Measurements from ENCODE around the gene EMC9.

DNA sequence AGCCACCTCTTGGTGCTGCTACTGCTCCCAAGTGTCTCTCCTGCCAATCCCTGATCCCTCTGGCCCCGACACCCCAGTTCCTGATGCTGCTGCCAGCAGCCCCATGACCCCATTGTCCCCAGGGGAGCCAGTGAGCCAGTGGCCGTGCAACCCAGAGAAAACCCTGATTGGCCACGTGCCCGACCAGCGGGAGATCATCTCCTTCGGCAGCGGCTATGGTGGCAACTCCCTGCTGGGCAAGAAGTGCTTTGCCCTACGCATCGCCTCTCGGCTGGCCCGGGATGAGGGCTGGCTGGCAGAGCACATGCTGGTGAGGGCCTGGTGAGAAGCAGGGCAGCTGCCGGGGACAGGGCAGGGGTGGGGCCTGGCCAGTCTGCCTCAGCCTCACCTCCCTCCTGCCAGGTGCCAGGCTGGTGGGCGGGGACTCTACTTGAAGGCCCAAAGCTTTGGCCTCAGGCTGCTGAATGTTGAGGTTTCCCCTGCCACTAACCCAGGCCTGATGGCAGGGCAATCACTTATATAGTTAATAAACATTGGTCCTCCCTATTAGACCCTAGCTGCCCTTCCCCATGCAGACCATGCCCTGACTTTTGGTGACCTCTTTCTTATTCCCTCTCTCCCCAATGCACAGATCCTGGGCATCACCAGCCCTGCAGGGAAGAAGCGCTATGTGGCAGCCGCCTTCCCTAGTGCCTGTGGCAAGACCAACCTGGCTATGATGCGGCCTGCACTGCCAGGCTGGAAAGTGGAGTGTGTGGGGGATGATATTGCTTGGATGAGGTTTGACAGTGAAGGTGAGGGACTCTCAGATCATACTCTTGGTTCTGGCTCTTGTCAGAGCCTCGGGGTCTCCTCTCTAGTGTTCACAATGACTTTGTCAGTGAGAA, 42.2 kb downstream of the EMC9 start:
- TF ChIP-seq, protein P1, sequence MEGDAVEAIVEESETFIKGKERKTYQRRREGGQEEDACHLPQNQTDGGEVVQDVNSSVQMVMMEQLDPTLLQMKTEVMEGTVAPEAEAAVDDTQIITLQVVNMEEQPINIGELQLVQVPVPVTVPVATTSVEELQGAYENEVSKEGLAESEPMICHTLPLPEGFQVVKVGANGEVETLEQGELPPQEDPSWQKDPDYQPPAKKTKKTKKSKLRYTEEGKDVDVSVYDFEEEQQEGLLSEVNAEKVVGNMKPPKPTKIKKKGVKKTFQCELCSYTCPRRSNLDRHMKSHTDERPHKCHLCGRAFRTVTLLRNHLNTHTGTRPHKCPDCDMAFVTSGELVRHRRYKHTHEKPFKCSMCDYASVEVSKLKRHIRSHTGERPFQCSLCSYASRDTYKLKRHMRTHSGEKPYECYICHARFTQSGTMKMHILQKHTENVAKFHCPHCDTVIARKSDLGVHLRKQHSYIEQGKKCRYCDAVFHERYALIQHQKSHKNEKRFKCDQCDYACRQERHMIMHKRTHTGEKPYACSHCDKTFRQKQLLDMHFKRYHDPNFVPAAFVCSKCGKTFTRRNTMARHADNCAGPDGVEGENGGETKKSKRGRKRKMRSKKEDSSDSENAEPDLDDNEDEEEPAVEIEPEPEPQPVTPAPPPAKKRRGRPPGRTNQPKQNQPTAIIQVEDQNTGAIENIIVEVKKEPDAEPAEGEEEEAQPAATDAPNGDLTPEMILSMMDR (IDR thresholded peaks at IDR 0.05; ENCODE audit: low read length): no peak
- no peak for TF ChIP-seq EZH2 (optimal IDR thresholded peaks at IDR 0.05; ENCODE audit: low read depth, low read length)
